ENCODE data around the gene GALNT9.

GALNT9 gene

GRCh38 chr12:132344181-132344580 is 14.8 kb upstream of the GALNT9 start:
- no peak for DNase-seq

GRCh38 chr12:132343294-132344004 is 14.1 kb upstream of the GALNT9 start:
- no peak for DNase-seq

GRCh38 chr12:132342251-132343227 is 13.2 kb upstream of the GALNT9 start:
- no peak for DNase-seq

GRCh38 chr12:132341318-132342050 is 12.1 kb upstream of the GALNT9 start:
- DNase-seq, result no peak

- no peak for DNase-seq
These were observed 11.1 kb upstream of the GALNT9 start for GRCh38 chr12:132340266-132341035.

GRCh38 chr12:132339856-132340255 is 10.5 kb upstream of the GALNT9 start:
- DNase-seq, result no peak

- DNase-seq, result no peak
These were observed 9.4 kb upstream of the GALNT9 start for GRCh38 chr12:132338781-132339180.

GRCh38 chr12:132338311-132338710 is 8.9 kb upstream of the GALNT9 start:
- DNase-seq, result no peak

- no peak for DNase-seq
These were observed 8.2 kb upstream of the GALNT9 start for GRCh38 chr12:132337557-132337956.

GRCh38 chr12:132336451-132337413 is 7.3 kb upstream of the GALNT9 start:
- no peak for DNase-seq

- DNase-seq, result no peak
These were observed 5.9 kb upstream of the GALNT9 start for GRCh38 chr12:132335179-132335756.

- DNase-seq, result no peak
These were observed 4.4 kb upstream of the GALNT9 start for GRCh38 chr12:132333766-132334165.

- DNase-seq, result no peak
These were observed 3.9 kb upstream of the GALNT9 start for GRCh38 chr12:132333273-132333672.

- DNase-seq, result no peak
These were observed 1.1 kb upstream of the GALNT9 start for GRCh38 chr12:132330549-132330881.

- DNase-seq, result no peak
These were observed 545 bp upstream of the GALNT9 start for GRCh38 chr12:132329720-132330548.

- DNase-seq, result no peak
These were observed 933 bp downstream of the GALNT9 start for GRCh38 chr12:132328282-132329029.

GRCh38 chr12:132327336-132328171 is 1.8 kb downstream of the GALNT9 start:
- DNase-seq, result no peak

- no peak for DNase-seq
These were observed 2.7 kb downstream of the GALNT9 start for GRCh38 chr12:132326646-132327045.

Measured in activated CD4-positive, CD25-positive, alpha-beta regulatory T cell (primary cell).